ENCODE measurements around the gene MTURN.
A peak's percentile ranks its signal among the peaks of the same experiment; 100 is the strongest.

MTURN gene

GRCh38 chr7:30136117-30136731, 1.4 kb downstream of the MTURN start:
- no peak for DNase-seq (ENCODE audit: low read depth)

- no peak for DNase-seq (ENCODE audit: low read depth)
These were observed 2.1 kb downstream of the MTURN start for GRCh38 chr7:30136743-30137485.

GRCh38 chr7:30139836-30140384, 5.1 kb downstream of the MTURN start:
- DNase-seq (ENCODE audit: low read depth): no peak

- no peak for DNase-seq (ENCODE audit: low read depth)
These were observed 5.7 kb downstream of the MTURN start for GRCh38 chr7:30140456-30140855.

- DNase-seq (ENCODE audit: low read depth): peak; percentile 81
These were observed 7.9 kb downstream of the MTURN start for GRCh38 chr7:30142710-30143109.

GRCh38 chr7:30143748-30144251, 9.0 kb downstream of the MTURN start:
- DNase-seq (ENCODE audit: low read depth): no peak

- DNase-seq (ENCODE audit: low read depth): no peak
These were observed 10.0 kb downstream of the MTURN start for GRCh38 chr7:30144657-30145306.

GRCh38 chr7:30145426-30145970, 10.7 kb downstream of the MTURN start:
- DNase-seq (ENCODE audit: low read depth): no peak

GRCh38 chr7:30146127-30146612, 11.4 kb downstream of the MTURN start:
- DNase-seq (ENCODE audit: low read depth): no peak

GRCh38 chr7:30147223-30147622, 12.4 kb downstream of the MTURN start:
- no peak for DNase-seq (ENCODE audit: low read depth)

GRCh38 chr7:30147785-30148184, 13.0 kb downstream of the MTURN start:
- no peak for DNase-seq (ENCODE audit: low read depth)

GRCh38 chr7:30148426-30148825, 13.6 kb downstream of the MTURN start:
- DNase-seq (ENCODE audit: low read depth): no peak

- DNase-seq (ENCODE audit: low read depth): no peak
These were observed 14.2 kb downstream of the MTURN start for GRCh38 chr7:30148951-30149459.

- DNase-seq (ENCODE audit: low read depth): no peak
These were observed 15.0 kb downstream of the MTURN start for GRCh38 chr7:30149640-30150272.

- no peak for DNase-seq (ENCODE audit: low read depth)
These were observed 15.9 kb downstream of the MTURN start for GRCh38 chr7:30150711-30151110.

- no peak for DNase-seq (ENCODE audit: low read depth)
These were observed 19.4 kb downstream of the MTURN start for GRCh38 chr7:30154111-30154587.

- no peak for DNase-seq (ENCODE audit: low read depth)
These were observed 20.7 kb downstream of the MTURN start for GRCh38 chr7:30155481-30155880.

GRCh38 chr7:30157204-30157603, 22.4 kb downstream of the MTURN start:
- DNase-seq (ENCODE audit: low read depth): no peak

- no peak for DNase-seq (ENCODE audit: low read depth)
These were observed 24.4 kb downstream of the MTURN start for GRCh38 chr7:30159163-30159562.

GRCh38 chr7:30159698-30160143, 24.9 kb downstream of the MTURN start:
- peak; percentile 27 for DNase-seq (ENCODE audit: low read depth)

- no peak for DNase-seq (ENCODE audit: low read depth)
These were observed 25.5 kb downstream of the MTURN start for GRCh38 chr7:30160329-30160728.

Data from fibroblast of gingiva (primary cell).